ENCODE data around the gene ABLIM2.
"Not testable (repeated sequence)": the region's sequence is repeated elsewhere in the genome, so short reads cannot be mapped to it uniquely, and the experiment has no call there.

The ABLIM2 gene

DNA sequence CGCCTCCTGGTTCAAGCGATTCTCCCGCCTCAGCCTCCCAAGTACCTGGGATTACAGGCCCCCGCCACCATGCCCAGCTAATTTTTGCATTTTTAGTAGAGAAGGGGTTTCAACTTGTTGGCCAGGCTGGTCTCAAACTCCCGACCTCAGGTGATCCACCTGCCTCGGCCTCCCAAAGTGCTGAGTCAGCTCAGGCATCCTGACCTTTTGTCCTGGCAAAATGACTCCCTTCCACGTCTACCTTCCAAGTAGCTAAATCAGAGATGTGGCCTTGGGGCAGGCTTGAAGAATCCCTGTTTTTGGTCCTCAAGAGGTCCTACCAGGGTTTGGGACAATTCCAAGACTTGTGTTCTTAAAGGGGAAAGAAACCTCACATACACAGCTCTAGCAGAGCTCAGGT is 231.8 kb downstream of the ABLIM2 start:
- no peaks in the 10 kb centered on the region for H3K36me3 ChIP-seq (ENCODE audit: control insufficient read depth, insufficient read depth, low read length)
- DNase-seq (ENCODE audit: extremely low read depth, insufficient read length): no peak
- H3K27me3 ChIP-seq (replicated peaks; ENCODE audit: control insufficient read depth, insufficient read depth, low read length): no peaks in the 10 kb centered on the region; the same call in 1 of the 2 replicates
- H3K4me3 ChIP-seq (replicated peaks; ENCODE audit: low read depth, low read length): no peak overlapping the region
- TF ChIP-seq, protein P1, sequence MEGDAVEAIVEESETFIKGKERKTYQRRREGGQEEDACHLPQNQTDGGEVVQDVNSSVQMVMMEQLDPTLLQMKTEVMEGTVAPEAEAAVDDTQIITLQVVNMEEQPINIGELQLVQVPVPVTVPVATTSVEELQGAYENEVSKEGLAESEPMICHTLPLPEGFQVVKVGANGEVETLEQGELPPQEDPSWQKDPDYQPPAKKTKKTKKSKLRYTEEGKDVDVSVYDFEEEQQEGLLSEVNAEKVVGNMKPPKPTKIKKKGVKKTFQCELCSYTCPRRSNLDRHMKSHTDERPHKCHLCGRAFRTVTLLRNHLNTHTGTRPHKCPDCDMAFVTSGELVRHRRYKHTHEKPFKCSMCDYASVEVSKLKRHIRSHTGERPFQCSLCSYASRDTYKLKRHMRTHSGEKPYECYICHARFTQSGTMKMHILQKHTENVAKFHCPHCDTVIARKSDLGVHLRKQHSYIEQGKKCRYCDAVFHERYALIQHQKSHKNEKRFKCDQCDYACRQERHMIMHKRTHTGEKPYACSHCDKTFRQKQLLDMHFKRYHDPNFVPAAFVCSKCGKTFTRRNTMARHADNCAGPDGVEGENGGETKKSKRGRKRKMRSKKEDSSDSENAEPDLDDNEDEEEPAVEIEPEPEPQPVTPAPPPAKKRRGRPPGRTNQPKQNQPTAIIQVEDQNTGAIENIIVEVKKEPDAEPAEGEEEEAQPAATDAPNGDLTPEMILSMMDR (IDR thresholded peaks at IDR 0.05; ENCODE audit: insufficient read depth, low read length, poor library complexity, severe bottlenecking): no peak

GRCh38 chr4:7924570-7924969 is 234.0 kb downstream of the ABLIM2 start:
- H3K4me3 ChIP-seq (replicated peaks; ENCODE audit: low read depth, low read length): no peak overlapping the region
- H3K36me3 ChIP-seq (ENCODE audit: control insufficient read depth, insufficient read depth, low read length): no peaks in the 10 kb centered on the region
- TF ChIP-seq, protein P1 (IDR thresholded peaks at IDR 0.05; ENCODE audit: insufficient read depth, low read length, poor library complexity, severe bottlenecking): no peak
- no peaks in the 10 kb centered on the region; the same call in 1 of the 2 replicates for H3K27me3 ChIP-seq (replicated peaks; ENCODE audit: control insufficient read depth, insufficient read depth, low read length)
- no peak for DNase-seq (ENCODE audit: extremely low read depth, insufficient read length)

- H3K4me3 ChIP-seq (replicated peaks; ENCODE audit: low read depth, low read length): no peak overlapping the region
- no peak for DNase-seq (ENCODE audit: extremely low read depth, insufficient read length)
- TF ChIP-seq, protein P1 (IDR thresholded peaks at IDR 0.05; ENCODE audit: insufficient read depth, low read length, poor library complexity, severe bottlenecking): no peak
Measured at GRCh38 chr4:7924163-7924562, 234.4 kb downstream of the ABLIM2 start.

DNA sequence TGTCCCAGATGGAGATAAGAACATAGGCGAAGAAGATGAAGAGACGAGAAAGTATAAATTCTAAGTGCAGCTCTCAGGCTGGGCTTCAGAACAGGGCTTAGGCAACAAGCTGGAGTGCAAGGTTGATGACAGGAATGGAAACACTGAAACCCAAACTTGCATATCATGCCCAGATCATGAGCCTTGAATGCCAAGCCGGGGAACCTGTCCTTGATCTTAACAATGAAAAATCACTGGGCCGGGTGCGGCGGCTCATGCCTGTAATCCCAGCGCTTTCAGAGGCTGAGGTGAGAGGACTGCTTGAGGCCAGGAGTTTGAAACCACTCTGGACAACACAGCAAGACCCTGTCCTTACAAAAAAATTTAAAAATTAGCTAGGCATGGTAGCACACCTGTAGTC is 236.1 kb downstream of the ABLIM2 start:
- TF ChIP-seq, protein P1 (IDR thresholded peaks at IDR 0.05; ENCODE audit: insufficient read depth, low read length, poor library complexity, severe bottlenecking): no peak

More at GRCh38 chr4:7924163-7924562, 234.4 kb downstream of the ABLIM2 start:
- Histone ChIP-seq H3K27me3 (replicated peaks; ENCODE audit: control insufficient read depth, insufficient read depth, low read length) (no peaks in the 10 kb centered on the region; the same call in 1 of the 2 replicates), H3K36me3 (ENCODE audit: control insufficient read depth, insufficient read depth, low read length) (no peaks in the 10 kb centered on the region)

GRCh38 chr4:7918981-7919380 is 239.6 kb downstream of the ABLIM2 start:
- Histone ChIP-seq H3K4me3 (replicated peaks; ENCODE audit: low read depth, low read length) (no peak overlapping the region), H3K27me3 (replicated peaks; ENCODE audit: control insufficient read depth, insufficient read depth, low read length) (no peaks in the 10 kb centered on the region; the same call in 1 of the 2 replicates), H3K36me3 (ENCODE audit: control insufficient read depth, insufficient read depth, low read length) (no peaks in the 10 kb centered on the region)
- no peak for DNase-seq (ENCODE audit: extremely low read depth, insufficient read length)
- TF ChIP-seq, protein P1 (IDR thresholded peaks at IDR 0.05; ENCODE audit: insufficient read depth, low read length, poor library complexity, severe bottlenecking): no peak

More for the DNA sequence above, 236.1 kb downstream of the ABLIM2 start:
- Histone ChIP-seq H3K27me3 (replicated peaks; ENCODE audit: control insufficient read depth, insufficient read depth, low read length) (no peaks in the 10 kb centered on the region; the same call in 1 of the 2 replicates), H3K4me3 (replicated peaks; ENCODE audit: low read depth, low read length) (no peak overlapping the region), H3K36me3 (ENCODE audit: control insufficient read depth, insufficient read depth, low read length) (no peaks in the 10 kb centered on the region)
- no peak for DNase-seq (ENCODE audit: extremely low read depth, insufficient read length)

GRCh38 chr4:7918187-7918586 is 240.4 kb downstream of the ABLIM2 start:
- not testable (repeated sequence) for H3K27me3 ChIP-seq (replicated peaks; ENCODE audit: control insufficient read depth, insufficient read depth, low read length); H3K4me3 ChIP-seq (replicated peaks; ENCODE audit: low read depth, low read length); DNase-seq (ENCODE audit: extremely low read depth, insufficient read length); H3K36me3 ChIP-seq (ENCODE audit: control insufficient read depth, insufficient read depth, low read length)

Measured in GM06990 (cell line).